Sigmoid colon (tissue), 4 donors: Measurements from ENCODE around the gene PACRG.

ENCODE experiments used
- EP300 ChIP-seq, 4 donors: sonication (generic); formaldehyde crosslinking; IDR thresholded peaks; one replicate each; pipeline ENCODE4 v1.6.1; 2017; ENCODE audit warnings: antibody characterized with exemption in 4 of 4
- TF ChIP-seq, protein P1 (sequence below), 4 experiments: fragments of 450-650 bp in 3 of 4; fragments of 200-600 bp in 1 of 4; IDR thresholded peaks; one replicate each; pipeline ENCODE4 v1.5.1; 2016 to 2019; ENCODE audit warnings: antibody characterized with exemption in 4 of 4, mild to moderate bottlenecking in 3 of 4, moderate library complexity in 2 of 4

- TF ChIP-seq, protein P1, sequence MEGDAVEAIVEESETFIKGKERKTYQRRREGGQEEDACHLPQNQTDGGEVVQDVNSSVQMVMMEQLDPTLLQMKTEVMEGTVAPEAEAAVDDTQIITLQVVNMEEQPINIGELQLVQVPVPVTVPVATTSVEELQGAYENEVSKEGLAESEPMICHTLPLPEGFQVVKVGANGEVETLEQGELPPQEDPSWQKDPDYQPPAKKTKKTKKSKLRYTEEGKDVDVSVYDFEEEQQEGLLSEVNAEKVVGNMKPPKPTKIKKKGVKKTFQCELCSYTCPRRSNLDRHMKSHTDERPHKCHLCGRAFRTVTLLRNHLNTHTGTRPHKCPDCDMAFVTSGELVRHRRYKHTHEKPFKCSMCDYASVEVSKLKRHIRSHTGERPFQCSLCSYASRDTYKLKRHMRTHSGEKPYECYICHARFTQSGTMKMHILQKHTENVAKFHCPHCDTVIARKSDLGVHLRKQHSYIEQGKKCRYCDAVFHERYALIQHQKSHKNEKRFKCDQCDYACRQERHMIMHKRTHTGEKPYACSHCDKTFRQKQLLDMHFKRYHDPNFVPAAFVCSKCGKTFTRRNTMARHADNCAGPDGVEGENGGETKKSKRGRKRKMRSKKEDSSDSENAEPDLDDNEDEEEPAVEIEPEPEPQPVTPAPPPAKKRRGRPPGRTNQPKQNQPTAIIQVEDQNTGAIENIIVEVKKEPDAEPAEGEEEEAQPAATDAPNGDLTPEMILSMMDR (IDR thresholded peaks at IDR 0.05) = no peak
- TF ChIP-seq EP300 (IDR thresholded peaks at IDR 0.05) = no peak
These were observed 431.9 kb downstream of the PACRG start for GRCh38 chr6:163159689-163160088.
